ENCODE measurements around the gene ASB2. TPM values are rescaled to one million over a fixed set of nuclear protein-coding genes. Genes with fewer than 3 reads are reported as not detected.
A peak's percentile ranks its signal among the peaks of the same experiment; 100 is the strongest.

Gene ASB2
- total RNA-seq, 1 experiment from 2014 or later = not detected

- ChIA-PET CTCF (no interaction called here), POLR2A (no interaction called here)
- H3K4me1 Mint-ChIP-seq (ENCODE audit: low read depth, unreplicated experiment) = peaks cover 9% of the 10 kb centered on the region
- peaks cover 10% of the 10 kb centered on the region for H3K9me3 Mint-ChIP-seq (ENCODE audit: unreplicated experiment)
- TF ChIP-seq, protein P1, sequence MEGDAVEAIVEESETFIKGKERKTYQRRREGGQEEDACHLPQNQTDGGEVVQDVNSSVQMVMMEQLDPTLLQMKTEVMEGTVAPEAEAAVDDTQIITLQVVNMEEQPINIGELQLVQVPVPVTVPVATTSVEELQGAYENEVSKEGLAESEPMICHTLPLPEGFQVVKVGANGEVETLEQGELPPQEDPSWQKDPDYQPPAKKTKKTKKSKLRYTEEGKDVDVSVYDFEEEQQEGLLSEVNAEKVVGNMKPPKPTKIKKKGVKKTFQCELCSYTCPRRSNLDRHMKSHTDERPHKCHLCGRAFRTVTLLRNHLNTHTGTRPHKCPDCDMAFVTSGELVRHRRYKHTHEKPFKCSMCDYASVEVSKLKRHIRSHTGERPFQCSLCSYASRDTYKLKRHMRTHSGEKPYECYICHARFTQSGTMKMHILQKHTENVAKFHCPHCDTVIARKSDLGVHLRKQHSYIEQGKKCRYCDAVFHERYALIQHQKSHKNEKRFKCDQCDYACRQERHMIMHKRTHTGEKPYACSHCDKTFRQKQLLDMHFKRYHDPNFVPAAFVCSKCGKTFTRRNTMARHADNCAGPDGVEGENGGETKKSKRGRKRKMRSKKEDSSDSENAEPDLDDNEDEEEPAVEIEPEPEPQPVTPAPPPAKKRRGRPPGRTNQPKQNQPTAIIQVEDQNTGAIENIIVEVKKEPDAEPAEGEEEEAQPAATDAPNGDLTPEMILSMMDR (IDR thresholded peaks at IDR 0.05; ENCODE audit: insufficient read depth in 1 of 2, low read depth in 1 of 2, low read length in 1 of 2, severe bottlenecking in 1 of 2, unreplicated experiment in 1 of 2) = no peak
- BruUV-seq (replicated peaks) = no TSS peak
- Histone ChIP-seq H3K27me3 (replicated peaks; ENCODE audit: control insufficient read depth, insufficient read depth, low read length) (no peaks in the 10 kb centered on the region), H3K4me1 (no peaks in the 10 kb centered on the region), H3K36me3 (ENCODE audit: control insufficient read depth, insufficient read depth, low read length) (no peaks in the 10 kb centered on the region), H3K4me3 (ENCODE audit: low read depth, low read length) (no peak overlapping the region), H3K9me3 (no peaks in the 10 kb centered on the region)
- peaks cover 6% of the 10 kb centered on the region for H3K27me3 Mint-ChIP-seq (ENCODE audit: insufficient read depth, unreplicated experiment)
- H3K27ac Mint-ChIP-seq (ENCODE audit: unreplicated experiment) = no peak overlapping the region
- no peak overlapping the region for H3K4me3 Mint-ChIP-seq (ENCODE audit: unreplicated experiment)
- H3K36me3 Mint-ChIP-seq (ENCODE audit: insufficient read depth, unreplicated experiment) = no peaks in the 10 kb centered on the region
- no peak for DNase-seq
- intact Hi-C loops (cut with micrococcal nuclease; ENCODE audit: unreplicated experiment) = no loop called here
Observed at GRCh38 chr14:93909429-93910128, 66.8 kb downstream of the ASB2 start.

DNA sequence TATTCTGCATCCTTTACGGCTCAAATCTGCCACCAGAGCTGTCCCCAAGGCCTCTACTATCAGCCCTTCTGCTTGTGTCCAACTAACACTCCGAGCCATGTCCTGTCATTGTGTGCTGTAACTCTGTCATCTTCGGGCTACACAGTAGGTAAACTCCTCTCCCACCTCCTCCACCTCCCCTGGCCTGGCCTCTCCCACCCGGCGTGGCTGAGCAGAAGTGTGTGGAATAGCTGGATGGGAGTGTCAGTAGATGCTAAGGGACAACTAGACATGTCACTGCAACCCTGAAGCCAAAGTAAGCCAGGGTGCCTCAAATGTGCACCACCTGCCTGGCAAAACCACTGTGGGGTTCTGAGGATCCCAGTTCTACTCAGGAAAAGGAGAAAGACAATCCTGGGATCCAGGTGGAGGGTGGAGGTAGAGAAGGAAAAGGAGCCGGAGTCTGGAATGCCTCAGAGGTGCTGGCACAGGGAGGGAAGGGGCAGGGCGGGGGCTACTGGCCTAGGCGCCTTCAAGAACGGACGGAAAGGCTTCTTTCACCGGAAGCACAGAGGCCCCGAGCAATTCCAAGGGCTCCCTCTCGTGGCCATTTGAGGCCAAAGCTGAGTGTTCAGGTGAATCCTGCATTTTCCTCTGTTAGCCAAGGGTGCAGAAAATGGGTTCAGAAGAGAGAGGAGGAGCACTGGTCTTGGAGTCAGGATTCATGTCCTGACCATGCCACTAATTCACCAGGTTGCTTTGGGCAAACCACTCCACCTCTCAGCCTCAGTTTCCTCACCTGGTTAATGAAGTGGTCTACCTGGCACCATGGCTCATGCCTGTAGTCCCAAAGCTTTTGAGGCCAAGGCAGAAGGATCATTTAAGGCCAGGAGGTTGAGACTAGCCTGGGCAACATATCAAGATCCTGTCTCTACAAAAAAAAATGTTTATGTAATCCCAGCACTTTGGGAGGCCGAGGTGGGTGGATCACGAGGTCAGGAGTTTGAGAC, 69.7 kb downstream of the ASB2 start:
- H3K27me3 Mint-ChIP-seq (ENCODE audit: insufficient read depth, unreplicated experiment) = peaks cover 3% of the 10 kb centered on the region

More for the DNA sequence above, 69.7 kb downstream of the ASB2 start:
- BruUV-seq (replicated peaks) = no TSS peak
- Mint-ChIP-seq H3K4me1 (ENCODE audit: low read depth, unreplicated experiment) (peaks cover 16% of the 10 kb centered on the region), H3K27ac (ENCODE audit: unreplicated experiment) (no peak overlapping the region), H3K9me3 (ENCODE audit: unreplicated experiment) (no peaks in the 10 kb centered on the region), H3K4me3 (ENCODE audit: unreplicated experiment) (no peak overlapping the region), H3K36me3 (ENCODE audit: insufficient read depth, unreplicated experiment) (no peaks in the 10 kb centered on the region)
- H3K4me1 ChIP-seq = peaks cover 14% of the 10 kb centered on the region
- H3K9me3 ChIP-seq = no peaks in the 10 kb centered on the region
- H3K27me3 ChIP-seq (replicated peaks; ENCODE audit: control insufficient read depth, insufficient read depth, low read length) = no peaks in the 10 kb centered on the region
- peak; percentile 64 to 68 for DNase-seq
- no peak overlapping the region for H3K4me3 ChIP-seq (ENCODE audit: low read depth, low read length)
- TF ChIP-seq, protein P1 (IDR thresholded peaks at IDR 0.05; ENCODE audit: insufficient read depth in 1 of 2, low read depth in 1 of 2, low read length in 1 of 2, severe bottlenecking in 1 of 2, unreplicated experiment in 1 of 2) = peak; percentile 69 to 74
- intact Hi-C loops (cut with micrococcal nuclease; ENCODE audit: unreplicated experiment) = loop anchor here (1.0 kb wide), 1 partner anchor 251 kb away; no protein-coding TSS in a partner anchor
- ChIA-PET POLR2A (no interaction called here), CTCF (interaction anchor here (0.9 to 1.2 kb wide), 2 partner anchors 41 to 244 kb away, joined by 3 to 4 read pairs; no protein-coding TSS in a partner anchor)
- no peaks in the 10 kb centered on the region for H3K36me3 ChIP-seq (ENCODE audit: control insufficient read depth, insufficient read depth, low read length)
